VCaP (cell line): ENCODE measurements around the gene LY86.

Experiments
- H3K27ac ChIP-seq: fragments of 450-650 bp; 2 replicates; pipeline ENCODE4 v1.5.1; 2017
- CTCF ChIP-seq: fragments of 450-650 bp; conservative IDR thresholded peaks from 2 replicates; pipeline ENCODE4 v1.5.1; 2017; ENCODE audit warnings: mild to moderate bottlenecking, moderate library complexity

Gene LY86

DNA sequence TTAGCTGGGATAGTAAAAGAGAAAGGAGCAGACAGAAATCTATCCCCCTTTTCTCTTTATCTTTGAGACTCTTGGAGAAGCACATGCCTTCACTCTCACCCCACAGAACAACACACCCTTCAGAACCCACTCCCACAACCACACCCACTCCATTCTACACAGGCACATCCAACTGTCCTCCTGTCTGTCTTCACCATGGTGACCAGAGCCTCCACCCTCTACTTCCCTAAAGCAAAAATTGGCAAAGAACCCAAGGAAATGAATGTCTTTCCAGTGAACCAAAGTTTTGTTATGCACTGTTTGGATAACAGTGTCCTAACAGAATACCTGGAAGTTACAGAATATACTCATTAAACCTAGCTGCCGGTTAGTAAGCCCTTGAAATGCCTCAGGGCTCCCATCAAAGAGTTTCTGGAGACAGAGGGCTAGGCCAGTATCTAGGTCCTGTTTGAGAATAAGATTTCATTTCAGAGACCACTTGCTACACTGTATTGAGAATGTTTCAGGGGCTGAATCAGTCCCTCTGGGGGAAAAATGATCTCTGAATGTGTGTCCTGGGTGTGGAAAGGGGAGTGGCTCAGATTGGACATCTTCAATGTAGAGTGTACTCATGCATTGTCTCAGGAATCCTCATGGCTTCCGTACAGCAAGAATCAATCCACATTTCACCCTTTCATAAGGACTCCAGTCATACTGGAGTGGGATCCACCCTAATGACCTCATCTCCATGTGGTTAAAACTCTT, 101.1 kb downstream of the LY86 start:
- peak overlapping the region; percentile 80 for H3K27ac ChIP-seq
- TF ChIP-seq CTCF: no peak

- H3K27ac ChIP-seq: peak overlapping the region; percentile 80
- no peak for TF ChIP-seq CTCF
Measured at GRCh38 chr6:6690144-6690483, 101.6 kb downstream of the LY86 start.

DNA sequence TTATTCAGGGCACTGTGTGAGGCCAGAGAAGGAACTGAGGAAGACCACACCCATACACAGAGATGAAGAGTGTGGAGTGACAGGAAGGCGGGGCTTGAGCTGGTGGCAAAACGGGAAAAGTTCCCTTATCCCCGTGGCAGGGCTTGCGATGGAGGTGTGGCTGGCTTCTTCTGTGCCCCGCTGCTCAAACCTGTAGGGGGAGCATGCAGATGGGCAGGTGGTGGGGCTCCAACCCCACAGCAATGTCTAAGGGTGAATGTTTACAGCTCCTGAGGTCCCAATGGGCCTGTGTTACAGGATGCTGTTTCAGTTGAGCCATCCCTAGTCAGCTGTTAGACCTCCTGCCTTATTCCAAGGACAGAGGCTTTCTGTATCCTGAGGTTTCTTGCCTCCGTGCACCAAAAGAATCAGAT, 105.9 kb downstream of the LY86 start:
- TF ChIP-seq CTCF: no peak
- no peak overlapping the region for H3K27ac ChIP-seq

DNA sequence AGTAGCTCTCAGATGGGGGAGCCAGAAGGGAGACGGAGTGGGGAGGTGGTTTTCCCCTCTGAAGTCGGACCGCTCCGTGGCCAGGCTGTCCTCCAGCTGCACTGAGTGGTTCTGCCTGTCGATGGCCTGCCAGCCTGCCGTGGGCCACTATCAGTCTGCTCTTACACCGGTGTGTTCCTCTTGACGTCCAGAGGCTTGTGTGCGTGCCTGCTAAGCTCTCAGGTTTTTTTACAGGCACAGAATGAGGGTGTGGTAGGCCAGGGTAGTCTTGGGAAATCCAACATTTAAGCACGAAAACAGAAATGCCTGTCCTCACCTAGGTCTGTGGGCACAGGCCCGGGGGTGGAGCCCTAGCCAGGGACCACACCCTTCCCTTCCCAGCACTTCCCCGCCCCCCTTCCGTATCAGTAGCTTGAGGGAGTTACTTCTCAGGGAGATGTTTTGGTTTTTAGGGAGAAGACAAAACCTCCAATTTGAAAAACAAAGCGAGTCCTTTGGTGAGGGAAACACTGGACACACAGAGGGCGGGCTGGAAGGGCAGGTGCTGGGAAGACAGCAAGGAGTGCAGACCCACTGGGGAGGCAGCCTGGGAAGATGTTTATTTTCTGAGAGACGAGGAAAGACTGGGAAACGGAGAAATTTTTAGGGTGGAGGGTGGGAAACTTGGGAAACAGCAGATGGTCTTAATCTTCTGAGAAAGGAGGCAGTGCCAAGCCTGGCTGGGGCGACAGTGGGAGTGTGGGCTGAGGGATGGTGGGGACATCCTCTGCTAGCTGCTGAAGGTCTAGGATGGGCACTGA, 106.5 kb downstream of the LY86 start:
- TF ChIP-seq CTCF: no peak
- H3K27ac ChIP-seq: no peak overlapping the region

DNA sequence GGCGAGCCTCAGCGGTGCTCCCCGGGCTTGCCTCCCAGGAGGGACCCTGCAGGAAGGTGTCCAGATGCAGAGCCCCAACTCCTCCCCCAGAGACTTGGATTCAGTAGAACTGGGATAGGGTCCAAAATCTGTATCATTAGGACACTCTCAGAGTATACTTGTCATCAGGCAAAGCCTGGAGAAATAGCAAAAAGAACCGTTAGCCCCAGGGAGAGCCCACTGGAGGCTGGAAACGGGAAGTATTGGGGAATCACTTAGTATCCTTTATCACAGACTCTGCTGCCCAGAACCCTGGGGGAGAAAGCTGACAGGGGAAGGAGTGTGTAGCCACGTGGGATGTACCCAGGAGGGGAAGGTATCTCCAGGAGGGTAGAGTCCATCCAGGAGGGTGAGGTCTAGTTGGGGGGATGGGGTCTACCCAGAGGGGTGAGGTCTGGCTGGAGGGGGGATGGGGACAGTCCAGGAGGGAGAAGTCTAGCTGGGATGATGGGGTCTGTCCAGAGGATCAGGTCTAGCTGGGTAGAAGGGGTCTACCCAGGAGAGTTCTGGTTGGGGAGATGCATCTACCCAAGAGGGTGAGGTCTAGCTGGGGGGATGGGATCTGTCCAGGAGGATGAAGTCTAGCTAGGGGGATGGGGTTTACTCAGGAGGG, 107.2 kb downstream of the LY86 start:
- TF ChIP-seq CTCF: no peak
- no peak overlapping the region for H3K27ac ChIP-seq

GRCh38 chr6:6696867-6697531, 108.5 kb downstream of the LY86 start:
- no peak overlapping the region for H3K27ac ChIP-seq
- TF ChIP-seq CTCF: no peak; the same call in 1 of the 2 replicates

DNA sequence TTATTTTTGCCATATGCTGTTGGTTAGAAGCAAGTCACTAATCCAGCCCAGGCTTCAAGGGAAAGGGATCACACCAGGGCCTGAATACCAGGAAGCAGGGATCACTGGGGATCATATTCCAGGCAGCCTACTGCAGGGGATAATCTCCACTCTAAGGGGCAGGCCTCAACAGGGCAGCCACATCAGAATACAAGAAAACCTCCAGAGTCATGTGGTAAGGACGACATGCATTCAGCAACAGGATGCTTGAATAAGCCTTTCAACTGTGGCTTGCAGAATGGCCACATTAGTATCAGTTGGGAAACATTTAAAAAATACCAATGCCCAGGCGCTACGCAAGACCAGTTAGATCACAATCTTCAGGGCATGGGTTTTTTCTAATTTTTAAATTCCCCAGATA, 109.1 kb downstream of the LY86 start:
- no peak for TF ChIP-seq CTCF
- no peak overlapping the region for H3K27ac ChIP-seq
